ENCODE data around the gene SYNM.

SYNM gene

GRCh38 chr15:99128411-99128810, 23.5 kb downstream of the SYNM start:
- DNase-seq (ENCODE audit: insufficient read length) (no peak), FAIRE-seq (no peak)
- TF ChIP-seq POLR2A (IDR thresholded peaks at IDR 0.05; ENCODE audit: low read depth, low read length) = no peak
- TF ChIP-seq POLR2AphosphoS5 (IDR thresholded peaks at IDR 0.05; ENCODE audit: low read depth, low read length) = no peak
- no peak for TF ChIP-seq TAF1 (IDR thresholded peaks at IDR 0.05; ENCODE audit: borderline replicate concordance, low read depth, low read length)

GRCh38 chr15:99129644-99130043, 24.8 kb downstream of the SYNM start:
- FAIRE-seq = no peak
- DNase-seq (ENCODE audit: insufficient read length) = no peak
- TF ChIP-seq POLR2A (IDR thresholded peaks at IDR 0.05; ENCODE audit: low read depth, low read length) (no peak), TAF1 (IDR thresholded peaks at IDR 0.05; ENCODE audit: borderline replicate concordance, low read depth, low read length) (no peak), POLR2AphosphoS5 (IDR thresholded peaks at IDR 0.05; ENCODE audit: low read depth, low read length) (no peak)

- no peak for TF ChIP-seq POLR2A (IDR thresholded peaks at IDR 0.05; ENCODE audit: low read depth, low read length)
- no peak for FAIRE-seq
- DNase-seq (ENCODE audit: insufficient read length) = no peak
Measured at GRCh38 chr15:99130314-99130713, 25.4 kb downstream of the SYNM start.

- DNase-seq (ENCODE audit: insufficient read length) = no peak
- no peak for FAIRE-seq
- TF ChIP-seq TAF1 (IDR thresholded peaks at IDR 0.05; ENCODE audit: borderline replicate concordance, low read depth, low read length) (no peak), POLR2AphosphoS5 (IDR thresholded peaks at IDR 0.05; ENCODE audit: low read depth, low read length) (no peak), POLR2A (IDR thresholded peaks at IDR 0.05; ENCODE audit: low read depth, low read length) (no peak)
Measured at GRCh38 chr15:99130765-99131440, 26.0 kb downstream of the SYNM start.

- DNase-seq (ENCODE audit: insufficient read length) = no peak
- FAIRE-seq = no peak
- TF ChIP-seq POLR2A (IDR thresholded peaks at IDR 0.05; ENCODE audit: low read depth, low read length) = no peak
- TF ChIP-seq POLR2AphosphoS5 (IDR thresholded peaks at IDR 0.05; ENCODE audit: low read depth, low read length) = no peak
- no peak for TF ChIP-seq TAF1 (IDR thresholded peaks at IDR 0.05; ENCODE audit: borderline replicate concordance, low read depth, low read length)
Measured at GRCh38 chr15:99131441-99132023, 26.7 kb downstream of the SYNM start.

GRCh38 chr15:99132122-99132521, 27.2 kb downstream of the SYNM start:
- no peak for DNase-seq (ENCODE audit: insufficient read length)
- no peak for TF ChIP-seq TAF1 (IDR thresholded peaks at IDR 0.05; ENCODE audit: borderline replicate concordance, low read depth, low read length)
- no peak for TF ChIP-seq POLR2AphosphoS5 (IDR thresholded peaks at IDR 0.05; ENCODE audit: low read depth, low read length)
- no peak for TF ChIP-seq POLR2A (IDR thresholded peaks at IDR 0.05; ENCODE audit: low read depth, low read length)
- FAIRE-seq = no peak

GRCh38 chr15:99132634-99133287, 27.9 kb downstream of the SYNM start:
- no peak for TF ChIP-seq TAF1 (IDR thresholded peaks at IDR 0.05; ENCODE audit: borderline replicate concordance, low read depth, low read length)
- no peak for TF ChIP-seq POLR2A (IDR thresholded peaks at IDR 0.05; ENCODE audit: low read depth, low read length)
- TF ChIP-seq POLR2AphosphoS5 (IDR thresholded peaks at IDR 0.05; ENCODE audit: low read depth, low read length) = no peak
- FAIRE-seq (no peak), DNase-seq (ENCODE audit: insufficient read length) (no peak)

- FAIRE-seq (no peak), DNase-seq (ENCODE audit: insufficient read length) (no peak)
- TF ChIP-seq POLR2AphosphoS5 (IDR thresholded peaks at IDR 0.05; ENCODE audit: low read depth, low read length) = no peak
- no peak for TF ChIP-seq TAF1 (IDR thresholded peaks at IDR 0.05; ENCODE audit: borderline replicate concordance, low read depth, low read length)
- TF ChIP-seq POLR2A (IDR thresholded peaks at IDR 0.05; ENCODE audit: low read depth, low read length) = no peak
Measured at GRCh38 chr15:99134317-99134821, 29.5 kb downstream of the SYNM start.

- TF ChIP-seq POLR2AphosphoS5 (IDR thresholded peaks at IDR 0.05; ENCODE audit: low read depth, low read length) (no peak), POLR2A (IDR thresholded peaks at IDR 0.05; ENCODE audit: low read depth, low read length) (no peak), TAF1 (IDR thresholded peaks at IDR 0.05; ENCODE audit: borderline replicate concordance, low read depth, low read length) (no peak)
- FAIRE-seq (no peak), DNase-seq (ENCODE audit: insufficient read length) (no peak)
Measured at GRCh38 chr15:99135194-99135593, 30.3 kb downstream of the SYNM start.

GRCh38 chr15:99137111-99137546, 32.2 kb downstream of the SYNM start:
- FAIRE-seq = no peak
- TF ChIP-seq TAF1 (IDR thresholded peaks at IDR 0.05; ENCODE audit: borderline replicate concordance, low read depth, low read length) (no peak), POLR2A (IDR thresholded peaks at IDR 0.05; ENCODE audit: low read depth, low read length) (no peak), POLR2AphosphoS5 (IDR thresholded peaks at IDR 0.05; ENCODE audit: low read depth, low read length) (no peak)

GRCh38 chr15:99137877-99138276, 33.0 kb downstream of the SYNM start:
- no peak for FAIRE-seq
- DNase-seq (ENCODE audit: insufficient read length) = no peak
- TF ChIP-seq TAF1 (IDR thresholded peaks at IDR 0.05; ENCODE audit: borderline replicate concordance, low read depth, low read length) (no peak), POLR2AphosphoS5 (IDR thresholded peaks at IDR 0.05; ENCODE audit: low read depth, low read length) (no peak), POLR2A (IDR thresholded peaks at IDR 0.05; ENCODE audit: low read depth, low read length) (no peak)

More at GRCh38 chr15:99137111-99137546, 32.2 kb downstream of the SYNM start:
- no peak for DNase-seq (ENCODE audit: insufficient read length)
